Glomerular visceral epithelial cell (primary cell): Measurements from ENCODE around the gene STOML2.

Experiments used
- DNase-seq: peaks from one replicate; pipeline ENCODE4 v3.0.0-alpha.2; 2016; ENCODE audit errors: extremely low spot score

STOML2 gene

GRCh38 chr9:35072461-35073278, 30.3 kb downstream of the STOML2 start, which contains the start of gene VCP:
TSS of gene VCP (minus strand) at chr9:35072625. CDS start at chr9:35072353, 272 bp downstream.
- peak; percentile 99 for DNase-seq

GRCh38 chr9:35071814-35072460, 31.0 kb downstream of the STOML2 start:
- peak; percentile 90 for DNase-seq

GRCh38 chr9:35070823-35071813, 31.8 kb downstream of the STOML2 start:
- DNase-seq, result peak; percentile 37

- no peak for DNase-seq
Observed at GRCh38 chr9:35069020-35069419, 33.9 kb downstream of the STOML2 start.

GRCh38 chr9:35067056-35067455, 35.9 kb downstream of the STOML2 start:
- DNase-seq, result no peak

GRCh38 chr9:35060548-35061207, 42.3 kb downstream of the STOML2 start:
- no peak for DNase-seq

- no peak for DNase-seq
Observed at GRCh38 chr9:35059438-35059837, 43.5 kb downstream of the STOML2 start.

GRCh38 chr9:35057271-35057620, 45.7 kb downstream of the STOML2 start:
- DNase-seq, result no peak

- no peak for DNase-seq
Observed at GRCh38 chr9:35056571-35057270, 46.2 kb downstream of the STOML2 start.

GRCh38 chr9:35054871-35055644, 47.9 kb downstream of the STOML2 start:
- DNase-seq, result no peak

GRCh38 chr9:35054185-35054835, 48.6 kb downstream of the STOML2 start:
- no peak for DNase-seq

GRCh38 chr9:35051069-35051967, 51.6 kb downstream of the STOML2 start:
- DNase-seq, result peak; percentile 51
